IMR-90 (cell line): ENCODE results near the gene ASXL2.

Source experiments
- BHLHE40 ChIP-seq: fragments of 150-350 bp; IDR thresholded peaks from 2 replicates; pipeline ENCODE4 v1.6.1; 2016; ENCODE audit warnings: mild to moderate bottlenecking, low read depth, low read length
- CEBPB ChIP-seq: IDR thresholded peaks from 2 replicates; pipeline ENCODE4 v1.6.1; 2012; ENCODE audit warnings: low read depth, low read length, improper control_type of control experiment
- CHD1 ChIP-seq: IDR thresholded peaks from 2 replicates; pipeline ENCODE4 v1.6.1; 2012; ENCODE audit warnings: low read depth, low read length, improper control_type of control experiment
- CTCF ChIP-seq: conservative IDR thresholded peaks from 2 replicates; pipeline ENCODE4 v1.5.1; 2012; ENCODE audit warnings: mild to moderate bottlenecking, low read depth, low read length, improper control_type of control experiment
- FOS ChIP-seq: fragments of 150-350 bp; IDR thresholded peaks from 2 replicates; pipeline ENCODE4 v1.6.1; 2016; ENCODE audit warnings: low read depth, low read length
- POLR2A ChIP-seq: IDR thresholded peaks from 2 replicates; pipeline ENCODE4 v1.6.1; 2012; ENCODE audit warnings: mild to moderate bottlenecking, low read depth, low read length
- RAD21 ChIP-seq: IDR thresholded peaks from 2 replicates; pipeline ENCODE4 v1.6.1; 2012; ENCODE audit warnings: low read length, improper control_type of control experiment
- RCOR1 ChIP-seq: IDR thresholded peaks from 2 replicates; pipeline ENCODE4 v1.6.1; 2012; ENCODE audit warnings: mild to moderate bottlenecking, low read length, improper control_type of control experiment; ENCODE audit not compliant: insufficient replicate concordance
- SMC3 ChIP-seq: fragments of 150-350 bp; IDR thresholded peaks from 2 replicates; pipeline ENCODE4 v1.6.1; 2016; ENCODE audit warnings: low read depth, mild to moderate bottlenecking, antibody characterized with exemption, low read length, moderate library complexity

GRCh38 chr2:25784404-25784803 is 93.9 kb downstream of the ASXL2 start:
- no peak for TF ChIP-seq RCOR1
- no peak for TF ChIP-seq CTCF
- TF ChIP-seq SMC3, result no peak
- no peak for TF ChIP-seq FOS
- no peak for TF ChIP-seq CHD1
- no peak for TF ChIP-seq POLR2A
- no peak for TF ChIP-seq RAD21
- TF ChIP-seq CEBPB, result no peak
- TF ChIP-seq BHLHE40, result no peak
